HG03139 (cell line): Measurements from ENCODE around the gene TRMT10A.
"Not testable (repeated sequence)": the region's sequence is repeated elsewhere in the genome, so short reads cannot be mapped to it uniquely, and the experiment has no call there.

ENCODE experiments used
- ATAC-seq: cut with Tn5 transposase; IDR thresholded peaks from one replicate; pipeline ENCODE4 v1.9.1; 2021; ENCODE audit not compliant: unreplicated experiment

Gene TRMT10A

GRCh38 chr4:99552872-99553271, 11.0 kb downstream of the TRMT10A start:
- ATAC-seq = no peak

GRCh38 chr4:99540277-99540939, 23.4 kb downstream of the TRMT10A start:
- no peak for ATAC-seq

- no peak for ATAC-seq
Measured at GRCh38 chr4:99537674-99538073, 26.2 kb downstream of the TRMT10A start.

- no peak for ATAC-seq
Measured at GRCh38 chr4:99536848-99537247, 27.0 kb downstream of the TRMT10A start.

DNA sequence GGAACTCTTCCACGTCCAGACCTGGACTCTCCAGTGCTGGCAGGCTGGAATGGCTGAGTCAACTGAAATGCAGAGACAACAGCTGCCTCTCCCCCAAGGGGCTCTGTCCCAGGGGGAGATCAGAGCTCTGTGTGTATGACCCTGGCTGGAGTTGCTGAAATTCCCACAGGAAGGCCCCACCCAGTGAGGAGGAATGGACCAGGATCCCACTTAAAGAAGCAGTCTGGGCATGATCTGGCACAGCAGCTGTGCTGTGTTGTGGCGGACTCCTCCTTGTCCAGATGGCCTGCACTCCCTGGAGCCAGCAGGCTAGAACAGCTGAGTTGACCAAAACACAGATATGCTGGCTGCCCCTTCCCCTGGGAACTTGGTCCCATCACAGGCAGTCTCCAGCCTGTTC, 27.6 kb downstream of the TRMT10A start:
- no peak for ATAC-seq

DNA sequence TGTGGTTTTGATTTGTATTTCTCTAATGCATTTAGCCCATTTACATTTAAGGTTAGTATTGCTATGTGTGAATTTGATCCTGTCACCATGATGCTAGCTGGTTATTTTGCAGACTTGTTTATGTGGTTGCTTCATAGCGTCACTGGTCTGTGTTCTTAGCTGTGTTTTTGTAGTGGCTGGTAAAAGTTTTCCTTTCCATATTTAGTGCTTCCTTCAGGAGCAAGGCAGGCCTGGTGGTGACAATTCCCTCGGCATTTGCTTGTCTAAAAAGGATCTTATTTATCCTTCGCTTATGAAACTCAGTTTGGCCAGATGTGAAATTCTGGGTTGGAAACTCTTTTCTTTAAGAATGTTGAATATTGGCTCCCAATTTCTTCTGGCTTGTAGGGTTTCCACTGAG, 29.1 kb downstream of the TRMT10A start:
- not testable (repeated sequence) for ATAC-seq

GRCh38 chr4:99529956-99530355, 33.9 kb downstream of the TRMT10A start:
- ATAC-seq = no peak

GRCh38 chr4:99529228-99529627, 34.6 kb downstream of the TRMT10A start:
- no peak for ATAC-seq

DNA sequence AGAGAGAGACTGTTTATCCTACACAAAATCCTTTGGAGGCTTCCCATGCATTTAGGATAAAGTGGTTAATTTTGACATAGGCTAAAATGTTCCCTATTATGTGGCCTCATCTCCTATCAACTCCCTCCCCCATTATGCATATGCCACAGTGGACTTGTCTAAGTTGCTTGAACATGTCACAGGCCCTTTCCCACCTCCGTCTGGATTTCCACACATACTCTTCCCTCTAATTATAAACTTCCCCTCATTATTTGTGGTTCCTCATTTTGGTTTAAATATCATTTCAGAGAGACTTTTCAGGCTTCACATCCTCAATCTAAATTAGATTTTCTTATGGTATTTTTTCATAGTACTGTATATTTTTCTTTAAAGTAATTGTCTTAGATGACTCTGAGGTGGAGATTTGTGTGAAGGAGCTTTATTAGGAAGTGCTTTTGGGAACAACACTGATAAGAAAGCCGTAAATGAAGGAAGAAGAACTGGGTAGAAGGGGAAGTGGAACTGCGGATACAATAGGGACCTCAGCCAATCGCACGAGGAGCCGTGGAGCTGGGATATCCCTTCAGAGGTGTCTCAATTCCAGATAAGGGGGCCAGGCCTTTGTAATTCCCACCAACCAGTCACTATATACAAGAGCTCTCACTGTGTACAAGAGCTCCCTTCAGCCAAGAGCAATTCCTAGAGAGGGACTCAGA, 45.1 kb downstream of the TRMT10A start:
- no peak for ATAC-seq

DNA sequence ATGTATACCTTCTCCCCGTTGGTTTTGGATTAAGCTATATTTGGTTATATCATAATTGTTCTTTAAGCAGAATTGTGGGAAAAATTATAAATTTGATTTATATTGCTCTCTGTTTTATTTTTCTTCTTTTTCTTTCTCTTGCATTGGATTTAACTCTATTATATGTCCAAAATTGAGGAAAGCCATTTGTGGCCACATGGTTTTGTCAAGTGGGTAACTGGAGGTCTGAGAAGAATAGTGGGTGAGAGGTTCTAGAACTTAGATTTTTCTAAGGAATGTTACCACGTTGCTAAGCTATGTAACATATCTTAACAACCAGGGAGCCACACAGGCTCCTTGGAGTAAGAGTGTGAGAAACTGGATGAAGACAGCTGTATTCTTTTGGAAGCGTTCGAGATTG, 53.1 kb downstream of the TRMT10A start, which contains the start of gene C4orf17:
Gene C4orf17, plus strand, starts transcription at position 301 of the 400 bp plus-strand sequence. CDS start 2,061 bp downstream, outside the sequence.
- no peak for ATAC-seq

DNA sequence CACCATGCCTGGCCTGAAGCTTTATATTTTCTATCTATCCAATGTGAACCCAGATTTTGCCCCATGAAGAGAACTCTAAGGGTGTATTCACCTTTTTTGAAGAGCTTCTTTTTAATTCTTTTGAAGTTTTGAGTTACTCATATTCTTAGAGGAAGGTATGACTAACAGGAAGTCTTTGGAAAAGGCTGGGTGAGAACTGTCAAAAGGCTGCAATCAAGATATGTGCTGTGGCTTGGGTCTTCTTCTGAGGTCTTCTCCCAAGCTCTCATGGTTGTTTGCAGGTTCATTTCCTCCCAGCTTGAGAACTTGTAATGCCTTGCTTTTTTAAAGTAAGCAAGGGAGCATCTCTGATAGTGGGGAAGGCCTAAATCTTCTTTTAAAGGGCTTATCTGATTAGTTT, 56.1 kb downstream of the TRMT10A start:
- no peak for ATAC-seq

- ATAC-seq = no peak
Measured at GRCh38 chr4:99507349-99507748, 56.5 kb downstream of the TRMT10A start.

GRCh38 chr4:99506781-99507180, 57.1 kb downstream of the TRMT10A start:
- ATAC-seq = no peak

GRCh38 chr4:99504804-99505502, 58.9 kb downstream of the TRMT10A start:
- ATAC-seq = no peak
